ENCODE data around the gene EGFL7. TPM values are rescaled to one million over a fixed set of nuclear protein-coding genes. Genes with fewer than 3 reads are reported as not detected.

EGFL7 gene
- total and polyA plus RNA-seq, 2 of the 13 experiments (the other 11 are each of a cell fraction or from before 2014, with no cell fraction given), result 0.20 to 5.1 TPM

DNA sequence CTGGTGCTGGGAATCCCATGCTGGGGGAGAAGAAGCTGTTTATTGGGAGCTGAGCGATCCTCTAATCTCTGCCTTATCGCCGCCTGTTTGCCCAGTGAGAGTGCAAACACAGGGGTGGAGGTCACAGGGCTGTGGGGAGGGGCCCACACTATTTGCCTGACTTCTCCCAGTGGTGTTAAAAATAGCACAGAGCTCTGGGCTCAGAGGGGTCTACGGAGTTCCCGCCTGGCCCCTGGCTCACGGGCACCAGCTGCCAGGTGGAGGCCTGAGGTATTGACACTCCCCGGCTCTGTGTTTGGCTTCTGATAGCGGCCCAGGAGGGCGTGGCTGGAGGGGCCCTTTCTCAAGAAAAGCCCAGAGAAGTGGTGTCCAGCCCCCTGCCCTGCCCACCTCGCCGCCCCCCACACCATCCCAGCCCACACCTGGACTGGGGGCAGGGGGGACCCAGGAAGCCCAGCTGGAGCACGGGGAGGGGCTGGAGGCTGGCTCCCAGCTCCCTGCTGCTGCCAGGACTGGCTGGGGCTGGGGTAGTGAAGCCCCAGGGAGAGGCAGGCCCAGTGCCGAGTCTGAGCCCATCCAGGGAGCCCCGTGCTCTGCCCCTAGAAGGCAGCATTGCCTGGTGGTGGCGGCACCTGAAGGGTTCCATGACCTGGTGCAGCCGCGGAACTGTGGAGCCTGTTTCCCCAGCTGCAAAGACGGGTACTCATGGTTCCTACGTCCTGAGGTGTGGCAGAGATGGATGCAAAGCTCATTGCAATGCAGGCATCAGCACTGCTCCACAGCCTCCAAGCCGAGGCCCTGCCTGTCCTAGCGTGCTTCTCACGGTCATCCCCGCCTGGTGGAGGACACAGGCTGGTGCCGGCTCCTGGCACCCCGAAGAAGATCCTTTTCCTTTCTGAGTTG, 35.7 kb upstream of the EGFL7 start (continued):
- no peak for TF ChIP-seq MATR3 (CRISPR knock-in tag; IDR thresholded peaks at IDR 0.05)
- no peak for TF ChIP-seq LBX2 (CRISPR knock-in tag; IDR thresholded peaks at IDR 0.05; ENCODE audit: borderline replicate concordance)
- TF ChIP-seq, protein P1, sequence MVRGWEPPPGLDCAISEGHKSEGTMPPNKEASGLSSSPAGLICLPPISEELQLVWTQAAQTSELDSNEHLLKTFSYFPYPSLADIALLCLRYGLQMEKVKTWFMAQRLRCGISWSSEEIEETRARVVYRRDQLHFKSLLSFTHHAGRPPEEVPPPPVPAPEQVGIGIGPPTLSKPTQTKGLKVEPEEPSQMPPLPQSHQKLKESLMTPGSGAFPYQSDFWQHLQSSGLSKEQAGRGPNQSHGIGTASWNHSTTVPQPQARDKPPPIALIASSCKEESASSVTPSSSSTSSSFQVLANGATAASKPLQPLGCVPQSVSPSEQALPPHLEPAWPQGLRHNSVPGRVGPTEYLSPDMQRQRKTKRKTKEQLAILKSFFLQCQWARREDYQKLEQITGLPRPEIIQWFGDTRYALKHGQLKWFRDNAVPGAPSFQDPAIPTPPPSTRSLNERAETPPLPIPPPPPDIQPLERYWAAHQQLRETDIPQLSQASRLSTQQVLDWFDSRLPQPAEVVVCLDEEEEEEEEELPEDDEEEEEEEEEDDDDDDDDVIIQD (CRISPR knock-in tag; IDR thresholded peaks at IDR 0.05; ENCODE audit: low read depth), result no peak; the same call in 1 of the 2 replicates
- TF ChIP-seq FLYWCH1 (CRISPR knock-in tag; IDR thresholded peaks at IDR 0.05), result no peak
- TF ChIP-seq ZSCAN31 (CRISPR knock-in tag; IDR thresholded peaks at IDR 0.05; ENCODE audit: low read depth), result peak; percentile 74
- peak; percentile 78 for TF ChIP-seq TEAD3 (CRISPR knock-in tag; optimal IDR thresholded peaks at IDR 0.05; ENCODE audit: borderline replicate concordance)
- no peak for TF ChIP-seq NBN (conservative IDR thresholded peaks at IDR 0.05)
- no peak for TF ChIP-seq ZNF251 (CRISPR knock-in tag; IDR thresholded peaks at IDR 0.05)
- TF ChIP-seq AGO2 (optimal IDR thresholded peaks at IDR 0.05; ENCODE audit: low read depth, low read length), result no peak
- TF ChIP-seq TCF7L2 (IDR thresholded peaks at IDR 0.05; ENCODE audit: low read depth, low read length), result no peak
- TF ChIP-seq ELF1 (CRISPR knock-in tag; IDR thresholded peaks at IDR 0.05), result no peak
- peak; percentile 70 for TF ChIP-seq ZNF331 (CRISPR knock-in tag; IDR thresholded peaks at IDR 0.05)
- peak; percentile 80 for TF ChIP-seq HOXA3 (CRISPR knock-in tag; IDR thresholded peaks at IDR 0.05)
- peak; percentile 79 for TF ChIP-seq SAP130 (CRISPR knock-in tag; IDR thresholded peaks at IDR 0.05; ENCODE audit: low read depth)
- peak; percentile 95 for TF ChIP-seq RXRA (CRISPR knock-in tag; IDR thresholded peaks at IDR 0.05)
- TF ChIP-seq ZMYM2 (CRISPR knock-in tag; IDR thresholded peaks at IDR 0.05), result no peak
- TF ChIP-seq ZNF552 (CRISPR knock-in tag; IDR thresholded peaks at IDR 0.05; ENCODE audit: borderline replicate concordance), result no peak
- no peak for TF ChIP-seq HOXA7 (CRISPR knock-in tag; IDR thresholded peaks at IDR 0.05)
- no peak for TF ChIP-seq MTA3 (CRISPR knock-in tag; IDR thresholded peaks at IDR 0.05)
- peak; percentile 99 for TF ChIP-seq HDAC2 (CRISPR knock-in tag; IDR thresholded peaks at IDR 0.05)
- TF ChIP-seq, protein P2, sequence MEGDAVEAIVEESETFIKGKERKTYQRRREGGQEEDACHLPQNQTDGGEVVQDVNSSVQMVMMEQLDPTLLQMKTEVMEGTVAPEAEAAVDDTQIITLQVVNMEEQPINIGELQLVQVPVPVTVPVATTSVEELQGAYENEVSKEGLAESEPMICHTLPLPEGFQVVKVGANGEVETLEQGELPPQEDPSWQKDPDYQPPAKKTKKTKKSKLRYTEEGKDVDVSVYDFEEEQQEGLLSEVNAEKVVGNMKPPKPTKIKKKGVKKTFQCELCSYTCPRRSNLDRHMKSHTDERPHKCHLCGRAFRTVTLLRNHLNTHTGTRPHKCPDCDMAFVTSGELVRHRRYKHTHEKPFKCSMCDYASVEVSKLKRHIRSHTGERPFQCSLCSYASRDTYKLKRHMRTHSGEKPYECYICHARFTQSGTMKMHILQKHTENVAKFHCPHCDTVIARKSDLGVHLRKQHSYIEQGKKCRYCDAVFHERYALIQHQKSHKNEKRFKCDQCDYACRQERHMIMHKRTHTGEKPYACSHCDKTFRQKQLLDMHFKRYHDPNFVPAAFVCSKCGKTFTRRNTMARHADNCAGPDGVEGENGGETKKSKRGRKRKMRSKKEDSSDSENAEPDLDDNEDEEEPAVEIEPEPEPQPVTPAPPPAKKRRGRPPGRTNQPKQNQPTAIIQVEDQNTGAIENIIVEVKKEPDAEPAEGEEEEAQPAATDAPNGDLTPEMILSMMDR (CRISPR knock-in tag; IDR thresholded peaks at IDR 0.05), result peak; percentile 32; the same call in 1 of the 2 replicates
- TF ChIP-seq SOX5 (CRISPR knock-in tag; IDR thresholded peaks at IDR 0.05; ENCODE audit: borderline replicate concordance), result peak; percentile 84
- no peak for TF ChIP-seq GTF3A (CRISPR knock-in tag; conservative IDR thresholded peaks at IDR 0.05)
- peak; percentile 73 for TF ChIP-seq ZNF574 (CRISPR knock-in tag; IDR thresholded peaks at IDR 0.05)
- no peak for TF ChIP-seq ZNF260 (CRISPR knock-in tag; IDR thresholded peaks at IDR 0.05; ENCODE audit: borderline replicate concordance, low read depth)
- TF ChIP-seq ZNF589 (CRISPR knock-in tag; conservative IDR thresholded peaks at IDR 0.05), result no peak

All from HepG2 (cell line).